GM23338 (cell line): ENCODE results near the gene SLC25A13.
"Not testable (repeated sequence)": the region's sequence is repeated elsewhere in the genome, so short reads cannot be mapped to it uniquely, and the experiment has no call there.

Experiments
- CREB1 ChIP-seq: fragments of 250-450 bp; sonication (Bioruptor Pico); IDR thresholded peaks from 2 replicates; pipeline ENCODE4 v1.5.0; 2020; ENCODE audit warnings: low read depth, mild to moderate bottlenecking, moderate library complexity
- CTCF ChIP-seq, 2 experiments: fragments of 200-600 bp in 1 of 2; sonication (generic) in 1 of 2; conservative IDR thresholded peaks; 2 replicates each; pipeline versions ENCODE4 v1.5.1 to v1.6.1; 2016 to 2017; ENCODE audit warnings: antibody characterized with exemption in 2 of 2, low read depth in 2 of 2, mild to moderate bottlenecking in 2 of 2, moderate library complexity in 1 of 2
- EZH2 ChIP-seq: fragments of 200-600 bp; sonication (generic); IDR thresholded peaks from one replicate; pipeline ENCODE4 v1.8.0; 2017; ENCODE audit warnings: antibody characterized with exemption, mild to moderate bottlenecking, low read depth; ENCODE audit not compliant: unreplicated experiment
- EZH2phosphoT487 ChIP-seq: fragments of 200-600 bp; sonication (generic); IDR thresholded peaks from one replicate; pipeline ENCODE4 v1.8.1; 2018; ENCODE audit warnings: antibody characterized with exemption; ENCODE audit not compliant: unreplicated experiment
- JUNB ChIP-seq: IDR thresholded peaks from one replicate; pipeline ENCODE4 v1.6.1; 2016; ENCODE audit warnings: antibody characterized with exemption; ENCODE audit not compliant: unreplicated experiment
- POLR2AphosphoS5 ChIP-seq: IDR thresholded peaks from 2 replicates; pipeline ENCODE4 v1.6.1; 2016; ENCODE audit warnings: antibody characterized with exemption, low read depth
- STAT1 ChIP-seq: IDR thresholded peaks from one replicate; pipeline ENCODE4 v1.6.1; 2016; ENCODE audit warnings: antibody characterized with exemption; ENCODE audit not compliant: unreplicated experiment
- ZNF114 ChIP-seq: fragments of 250-450 bp; sonication (Bioruptor Pico); IDR thresholded peaks from 2 replicates; pipeline ENCODE4 v1.5.0; 2020; ENCODE audit warnings: mild to moderate bottlenecking, moderate library complexity
- ZNF331 ChIP-seq: fragments of 250-450 bp; sonication (Bioruptor Pico); IDR thresholded peaks from 2 replicates; pipeline ENCODE4 v1.5.0; 2020; ENCODE audit warnings: low read depth, mild to moderate bottlenecking, moderate library complexity
- ZNF462 ChIP-seq: fragments of 250-450 bp; sonication (Bioruptor Pico); IDR thresholded peaks from 2 replicates; pipeline ENCODE4 v1.5.0; 2020; ENCODE audit warnings: mild to moderate bottlenecking, moderate library complexity
- TF ChIP-seq, protein P1 (sequence below): IDR thresholded peaks from one replicate; pipeline ENCODE4 v1.6.1; 2018; ENCODE audit warnings: antibody characterized with exemption; ENCODE audit not compliant: unreplicated experiment

DNA sequence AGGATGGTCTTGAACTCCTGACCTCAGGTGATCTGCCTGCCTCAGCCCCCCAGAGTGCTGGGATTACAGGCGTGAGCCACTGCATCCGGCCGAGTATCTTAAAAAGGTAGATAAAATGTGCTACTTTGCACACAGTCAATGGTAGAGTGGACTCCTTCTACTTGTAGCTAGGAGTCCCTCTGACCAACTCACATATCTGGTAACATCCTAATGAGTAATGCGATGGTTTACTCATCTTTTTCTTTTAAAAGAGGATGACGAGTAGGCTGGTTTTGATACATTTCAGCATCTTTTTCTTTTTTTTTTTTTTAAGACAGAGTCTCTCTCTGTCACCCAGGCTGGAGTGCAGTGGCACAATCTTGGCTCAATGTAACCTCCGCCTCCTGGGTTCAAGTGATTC is 167.4 kb downstream of the SLC25A13 start:
- TF ChIP-seq CTCF (conservative IDR thresholded peaks at IDR 0.05; ENCODE audit: low read depth in 2 of 2); EZH2phosphoT487; ZNF114 (CRISPR knock-in tag); POLR2AphosphoS5; CREB1 (CRISPR knock-in tag); EZH2; JUNB; ZNF331 (CRISPR knock-in tag); ZNF462 (CRISPR knock-in tag); STAT1: not testable (repeated sequence)
- TF ChIP-seq, protein P1, sequence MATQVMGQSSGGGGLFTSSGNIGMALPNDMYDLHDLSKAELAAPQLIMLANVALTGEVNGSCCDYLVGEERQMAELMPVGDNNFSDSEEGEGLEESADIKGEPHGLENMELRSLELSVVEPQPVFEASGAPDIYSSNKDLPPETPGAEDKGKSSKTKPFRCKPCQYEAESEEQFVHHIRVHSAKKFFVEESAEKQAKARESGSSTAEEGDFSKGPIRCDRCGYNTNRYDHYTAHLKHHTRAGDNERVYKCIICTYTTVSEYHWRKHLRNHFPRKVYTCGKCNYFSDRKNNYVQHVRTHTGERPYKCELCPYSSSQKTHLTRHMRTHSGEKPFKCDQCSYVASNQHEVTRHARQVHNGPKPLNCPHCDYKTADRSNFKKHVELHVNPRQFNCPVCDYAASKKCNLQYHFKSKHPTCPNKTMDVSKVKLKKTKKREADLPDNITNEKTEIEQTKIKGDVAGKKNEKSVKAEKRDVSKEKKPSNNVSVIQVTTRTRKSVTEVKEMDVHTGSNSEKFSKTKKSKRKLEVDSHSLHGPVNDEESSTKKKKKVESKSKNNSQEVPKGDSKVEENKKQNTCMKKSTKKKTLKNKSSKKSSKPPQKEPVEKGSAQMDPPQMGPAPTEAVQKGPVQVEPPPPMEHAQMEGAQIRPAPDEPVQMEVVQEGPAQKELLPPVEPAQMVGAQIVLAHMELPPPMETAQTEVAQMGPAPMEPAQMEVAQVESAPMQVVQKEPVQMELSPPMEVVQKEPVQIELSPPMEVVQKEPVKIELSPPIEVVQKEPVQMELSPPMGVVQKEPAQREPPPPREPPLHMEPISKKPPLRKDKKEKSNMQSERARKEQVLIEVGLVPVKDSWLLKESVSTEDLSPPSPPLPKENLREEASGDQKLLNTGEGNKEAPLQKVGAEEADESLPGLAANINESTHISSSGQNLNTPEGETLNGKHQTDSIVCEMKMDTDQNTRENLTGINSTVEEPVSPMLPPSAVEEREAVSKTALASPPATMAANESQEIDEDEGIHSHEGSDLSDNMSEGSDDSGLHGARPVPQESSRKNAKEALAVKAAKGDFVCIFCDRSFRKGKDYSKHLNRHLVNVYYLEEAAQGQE = not testable (repeated sequence)
